Transverse colon (tissue), 4 donors: ENCODE results near the gene NEK1. TPM values are rescaled to one million over a fixed set of nuclear protein-coding genes. Genes with fewer than 3 reads are reported as not detected.

Source experiments
- DNase-seq: peaks from one replicate; pipeline ENCODE4 v3.0.0-alpha.2; 2019
- H3K27ac ChIP-seq, 4 donors: fragments of 200-600 bp; sonication (generic); 2 replicates each; pipeline ENCODE4 v1.5.1; 2016 to 2018; ENCODE audit warnings: inconsistent platforms in 4 of 4
- H3K27me3 ChIP-seq: fragments of 200-600 bp; sonication (generic); 2 replicates; pipeline ENCODE4 v1.5.1; 2017; ENCODE audit warnings: inconsistent platforms
- H3K36me3 ChIP-seq, 4 donors: fragments of 200-600 bp; sonication (generic); 2 replicates each; pipeline ENCODE4 v1.5.1; 2017 to 2019; ENCODE audit warnings: inconsistent platforms in 4 of 4
- H3K4me1 ChIP-seq, 4 donors: fragments of 200-600 bp; sonication (generic); 2 replicates each; pipeline ENCODE4 v1.5.1; 2017 to 2020; ENCODE audit warnings: inconsistent platforms in 4 of 4
- H3K4me3 ChIP-seq, 4 donors: fragments of 200-600 bp; sonication (generic); 1 replicate in 1 of 4; 2 replicates in 3 of 4; pipeline versions ENCODE4 v1.5.1 to v1.6.1; 2017 to 2019; ENCODE audit warnings: inconsistent platforms in 4 of 4
- H3K9me3 ChIP-seq, 2 donors: fragments of 200-600 bp; sonication (generic); 2 replicates each; pipeline ENCODE4 v1.5.1; 2017 to 2019; ENCODE audit warnings: inconsistent platforms in 2 of 2
- CTCF ChIP-seq, 5 experiments: fragments of 200-600 bp in 3 of 5; fragments of 450-650 bp in 2 of 5; sonication (generic) in 3 of 5; IDR thresholded peaks; 1 replicate in 2 of 5; 2 replicates in 3 of 5; pipeline ENCODE4 v1.5.1; 2016 to 2017; ENCODE audit warnings: antibody characterized with exemption in 5 of 5, inconsistent platforms in 3 of 5, mild to moderate bottlenecking in 2 of 5, moderate library complexity in 1 of 5
- EP300 ChIP-seq: sonication (generic); formaldehyde crosslinking; IDR thresholded peaks from one replicate; pipeline ENCODE4 v1.6.1; 2017; ENCODE audit warnings: antibody characterized with exemption, low read depth
- POLR2A ChIP-seq: fragments of 450-650 bp; IDR thresholded peaks from one replicate; pipeline ENCODE4 v1.6.1; 2016; ENCODE audit warnings: antibody characterized with exemption, mild to moderate bottlenecking, moderate library complexity
- POLR2AphosphoS5 ChIP-seq, 3 donors: sonication (generic); formaldehyde crosslinking; IDR thresholded peaks; one replicate each; pipeline ENCODE4 v1.6.1; 2016; ENCODE audit warnings: antibody characterized with exemption in 3 of 3
- WGBS, 2 donors: methylation state at CpG; one replicate each; pipeline ENCODE4 v1.1.5; 2018; ENCODE audit warnings: low coverage in 1 of 2; 5-methylcytosine and 5-hydroxymethylcytosine counted together
- in situ Hi-C, 4 donors: fragments of 200-750 bp; cut with MboI; loops; one replicate each; pipeline versions ENCODE4 v1.15.0 to v1.15.1; 2017; ENCODE audit warnings: low sequenced_read_pairs in 3 of 4, low pct_ligation_motif_present in 1 of 4, low pct_unique_long_range_greater_than_20kb in 1 of 4
- intact Hi-C: fragments of 100-400 bp; cut with DNase I; formaldehyde crosslinking; loops from one replicate; pipeline ENCODE4 v1.15.1; 2023; ENCODE audit warnings: low total_unique reads
- total RNA-seq, 4 donors: library from RNA; depleted of rRNA; stranded (reverse); fragments of >200 nt; gene quantifications; one replicate each; pipeline ENCODE4 v1.1.0, GENCODE V29; 2016

The NEK1 gene
- total RNA-seq, 4 donors from 2014 or later = 7.6 to 14.9 (median 10.2) TPM

GRCh38 chr4:169398316-169398715, 214.1 kb downstream of the NEK1 start:
- DNase-seq = no peak
- H3K9me3 ChIP-seq = no peaks in the 10 kb centered on the region
- H3K4me1 ChIP-seq = peaks cover 0 to 5% (median 0%) of the 10 kb centered on the region in 4 donors
- in situ Hi-C loops = no loop called here
- intact Hi-C loops = no loop called here
- H3K27me3 ChIP-seq = no peaks in the 10 kb centered on the region
- H3K4me3 ChIP-seq = no peak overlapping the region
- TF ChIP-seq POLR2A (no peak), CTCF (IDR thresholded peaks at IDR 0.05) (no peak), POLR2AphosphoS5 (IDR thresholded peaks at IDR 0.05) (peak in 1 of 3 donors; percentile 12), EP300 (no peak)
- no peak overlapping the region for H3K27ac ChIP-seq
- no peaks in the 10 kb centered on the region for H3K36me3 ChIP-seq

- H3K4me1 ChIP-seq = peaks cover 0 to 5% (median 0%) of the 10 kb centered on the region in 4 donors
- H3K27me3 ChIP-seq = no peaks in the 10 kb centered on the region
- in situ Hi-C loops (no loop called here), intact Hi-C loops (no loop called here)
- H3K36me3 ChIP-seq = no peaks in the 10 kb centered on the region
- no peak overlapping the region for H3K4me3 ChIP-seq
- H3K9me3 ChIP-seq = no peaks in the 10 kb centered on the region
- TF ChIP-seq POLR2AphosphoS5 (IDR thresholded peaks at IDR 0.05) (no peak), CTCF (IDR thresholded peaks at IDR 0.05) (no peak), POLR2A (no peak), EP300 (no peak)
- H3K27ac ChIP-seq = no peak overlapping the region
- WGBS, 2 donors = 59 to 76% methylated on average over 2 of the region's 2 CpGs
- DNase-seq = no peak
Measured at GRCh38 chr4:169397762-169398161, 214.6 kb downstream of the NEK1 start.

GRCh38 chr4:169385376-169385775, 227.0 kb downstream of the NEK1 start:
- Histone ChIP-seq H3K27me3 (no peaks in the 10 kb centered on the region), H3K9me3 (peaks cover 0 to 13% of the 10 kb centered on the region in 2 donors), H3K36me3 (no peaks in the 10 kb centered on the region), H3K27ac (no peak overlapping the region), H3K4me3 (no peak overlapping the region), H3K4me1 (no peaks in the 10 kb centered on the region)
- WGBS, 2 donors = 48 to 85% methylated on average over 3 of the region's 3 CpGs
- TF ChIP-seq CTCF (IDR thresholded peaks at IDR 0.05) (no peak), EP300 (no peak), POLR2A (no peak), POLR2AphosphoS5 (IDR thresholded peaks at IDR 0.05) (no peak)
- intact Hi-C loops (no loop called here), in situ Hi-C loops (no loop called here)
- no peak for DNase-seq

- TF ChIP-seq EP300 = no peak
- TF ChIP-seq POLR2AphosphoS5 (IDR thresholded peaks at IDR 0.05) = no peak
- no peak for TF ChIP-seq CTCF (IDR thresholded peaks at IDR 0.05)
- TF ChIP-seq POLR2A = no peak
- intact Hi-C loops (no loop called here), in situ Hi-C loops (no loop called here)
- Histone ChIP-seq H3K9me3 (peaks cover 0 to 13% of the 10 kb centered on the region in 2 donors), H3K4me1 (no peaks in the 10 kb centered on the region), H3K27ac (no peak overlapping the region), H3K4me3 (no peak overlapping the region), H3K36me3 (no peaks in the 10 kb centered on the region), H3K27me3 (no peaks in the 10 kb centered on the region)
- DNase-seq = no peak
- WGBS, 2 donors = 94 to 100% methylated on average over 3 of the region's 3 CpGs
Measured at GRCh38 chr4:169384779-169385178, 227.6 kb downstream of the NEK1 start.
